Karpas-422 (cell line): ENCODE results near the gene LIMS2. TPM values are rescaled to one million over a fixed set of nuclear protein-coding genes. Genes with fewer than 3 reads are reported as not detected.
A peak's percentile ranks its signal among the peaks of the same experiment; 100 is the strongest.

Experiments used
- DNase-seq: peaks from one replicate; pipeline ENCODE4 v3.0.0-alpha.2; 2015
- H2AFZ ChIP-seq: fragments of 200-600 bp; sonication (generic); 2 replicates; pipeline ENCODE4 v1.6.1; 2014; ENCODE audit warnings: antibody characterized with exemption, low read length, mixed read lengths
- H3K27ac ChIP-seq: fragments of 200-600 bp; sonication (generic); 2 replicates; pipeline ENCODE4 v1.5.1; 2014; ENCODE audit warnings: mild to moderate bottlenecking, low read length, moderate library complexity
- H3K27me3 ChIP-seq: fragments of 200-600 bp; sonication (generic); 2 replicates; pipeline ENCODE4 v1.6.1; 2014; ENCODE audit warnings: low read length, mixed read lengths
- H3K36me3 ChIP-seq: fragments of 200-600 bp; sonication (generic); 2 replicates; pipeline ENCODE4 v1.6.1; 2014; ENCODE audit warnings: low read length, mixed read lengths; ENCODE audit not compliant: insufficient read depth
- H3K4me1 ChIP-seq: fragments of 200-600 bp; sonication (generic); 2 replicates; pipeline ENCODE4 v1.6.1; 2014; ENCODE audit warnings: mild to moderate bottlenecking, low read length, mixed read lengths
- H3K4me2 ChIP-seq: fragments of 200-600 bp; sonication (generic); 2 replicates; pipeline ENCODE4 v1.6.1; 2014; ENCODE audit warnings: low read length, low read depth, mild to moderate bottlenecking; ENCODE audit not compliant: poor library complexity, severe bottlenecking
- H3K4me3 ChIP-seq: fragments of 200-600 bp; sonication (generic); 2 replicates; pipeline ENCODE4 v1.5.1; 2014; ENCODE audit warnings: mild to moderate bottlenecking, antibody characterized with exemption, low read length, mixed read lengths
- H3K79me2 ChIP-seq: fragments of 200-600 bp; sonication (generic); 2 replicates; pipeline ENCODE4 v1.6.1; 2014; ENCODE audit warnings: mild to moderate bottlenecking, low read length, mixed read lengths
- H3K9ac ChIP-seq: fragments of 200-600 bp; sonication (generic); 2 replicates; pipeline ENCODE4 v1.6.0; 2014; ENCODE audit warnings: low read length
- H3K9me2 ChIP-seq: fragments of 200-600 bp; sonication (generic), shearing (Covaris generic); replicated peaks from 2 replicates; pipeline ENCODE4 v1.6.0; 2014; ENCODE audit warnings: mild to moderate bottlenecking, low read length, moderate library complexity; ENCODE audit not compliant: insufficient read depth
- H3K9me3 ChIP-seq: fragments of 300-700, 200-600 bp; sonication (generic); 2 replicates; pipeline ENCODE4 v1.6.1; 2014; ENCODE audit warnings: low read length, mixed read lengths
- H4K20me1 ChIP-seq: fragments of 200-600 bp; sonication (generic); 2 replicates; pipeline ENCODE4 v1.6.1; 2014; ENCODE audit warnings: mild to moderate bottlenecking, antibody characterized with exemption, low read length, low read depth; ENCODE audit not compliant: insufficient read depth
- total RNA-seq: library from RNA; depleted of rRNA; stranded (reverse); fragments of >200 nt; shearing (Covaris generic); gene quantifications from 2 replicates; pipeline ENCODE4 v1.2.3, GENCODE V29; 2014; ENCODE audit warnings: low replicate concordance

LIMS2 gene
- total RNA-seq, 1 experiment from 2014 or later = 0.56 TPM

- no peaks in the 10 kb centered on the region for H3K79me2 ChIP-seq
- H2AFZ ChIP-seq = no peak overlapping the region
- no peak overlapping the region for H3K27ac ChIP-seq
- no peaks in the 10 kb centered on the region for H3K27me3 ChIP-seq
- no peak overlapping the region for H3K4me2 ChIP-seq
- H4K20me1 ChIP-seq = no peaks in the 10 kb centered on the region
- H3K9ac ChIP-seq = no peak overlapping the region; the same call in 1 of the 2 replicates
- no peaks in the 10 kb centered on the region for H3K9me2 ChIP-seq
- peak; percentile 93 for DNase-seq
- H3K4me3 ChIP-seq = no peak overlapping the region
- H3K9me3 ChIP-seq = no peaks in the 10 kb centered on the region
- 0 out of 2 replicates have a peak, but pooled peaks cover 2% of the 10 kb centered on the region for H3K4me1 ChIP-seq
- no peaks in the 10 kb centered on the region for H3K36me3 ChIP-seq
Observed at GRCh38 chr2:127649684-127650040, 25.7 kb downstream of the LIMS2 start.

GRCh38 chr2:127649100-127649611, 26.2 kb downstream of the LIMS2 start:
- no peaks in the 10 kb centered on the region for H3K79me2 ChIP-seq
- H3K9ac ChIP-seq = no peak overlapping the region
- DNase-seq = no peak
- no peak overlapping the region for H3K4me2 ChIP-seq
- H3K9me3 ChIP-seq = no peaks in the 10 kb centered on the region
- no peaks in the 10 kb centered on the region for H4K20me1 ChIP-seq
- H3K4me1 ChIP-seq = 0 out of 2 replicates have a peak, but pooled peaks cover 2% of the 10 kb centered on the region
- H3K27me3 ChIP-seq = no peaks in the 10 kb centered on the region
- H3K36me3 ChIP-seq = no peaks in the 10 kb centered on the region
- H2AFZ ChIP-seq = no peak overlapping the region
- no peak overlapping the region for H3K27ac ChIP-seq
- H3K4me3 ChIP-seq = no peak overlapping the region
- no peaks in the 10 kb centered on the region for H3K9me2 ChIP-seq

- H3K9me3 ChIP-seq = no peaks in the 10 kb centered on the region
- H3K4me3 ChIP-seq = no peak overlapping the region
- no peaks in the 10 kb centered on the region for H3K27me3 ChIP-seq
- no peaks in the 10 kb centered on the region for H3K36me3 ChIP-seq
- no peaks in the 10 kb centered on the region for H4K20me1 ChIP-seq
- no peak overlapping the region for H3K9ac ChIP-seq
- no peak overlapping the region for H3K27ac ChIP-seq
- no peaks in the 10 kb centered on the region for H3K79me2 ChIP-seq
- no peak overlapping the region for H3K4me2 ChIP-seq
- DNase-seq = no peak
- H3K4me1 ChIP-seq = 0 out of 2 replicates have a peak, but pooled peaks cover 2% of the 10 kb centered on the region
- H3K9me2 ChIP-seq = no peaks in the 10 kb centered on the region
- no peak overlapping the region for H2AFZ ChIP-seq
Observed at GRCh38 chr2:127648321-127648720, 27.0 kb downstream of the LIMS2 start.

- H3K9ac ChIP-seq = no peak overlapping the region
- no peaks in the 10 kb centered on the region for H3K79me2 ChIP-seq
- H3K36me3 ChIP-seq = no peaks in the 10 kb centered on the region
- H3K27me3 ChIP-seq = no peaks in the 10 kb centered on the region
- no peaks in the 10 kb centered on the region for H4K20me1 ChIP-seq
- no peak overlapping the region for H3K4me3 ChIP-seq
- H3K9me3 ChIP-seq = no peaks in the 10 kb centered on the region
- H3K27ac ChIP-seq = no peak overlapping the region
- H3K4me1 ChIP-seq = 0 out of 2 replicates have a peak, but pooled peaks cover 2% of the 10 kb centered on the region
- no peaks in the 10 kb centered on the region for H3K9me2 ChIP-seq
- no peak for DNase-seq
- no peak overlapping the region for H2AFZ ChIP-seq
- no peak overlapping the region for H3K4me2 ChIP-seq
Observed at GRCh38 chr2:127647242-127648190, 27.8 kb downstream of the LIMS2 start.

- no peak overlapping the region for H3K27ac ChIP-seq
- no peaks in the 10 kb centered on the region for H3K36me3 ChIP-seq
- no peaks in the 10 kb centered on the region for H3K9me2 ChIP-seq
- H3K9me3 ChIP-seq = no peaks in the 10 kb centered on the region
- no peak overlapping the region for H3K4me3 ChIP-seq
- H3K4me1 ChIP-seq = peaks cover 5% of the 10 kb centered on the region
- H3K79me2 ChIP-seq = no peaks in the 10 kb centered on the region
- no peak for DNase-seq
- no peak overlapping the region for H2AFZ ChIP-seq
- no peaks in the 10 kb centered on the region for H3K27me3 ChIP-seq
- no peaks in the 10 kb centered on the region for H4K20me1 ChIP-seq
- no peak overlapping the region for H3K4me2 ChIP-seq
- no peak overlapping the region for H3K9ac ChIP-seq
Observed at GRCh38 chr2:127646487-127647241, 28.7 kb downstream of the LIMS2 start.

DNA sequence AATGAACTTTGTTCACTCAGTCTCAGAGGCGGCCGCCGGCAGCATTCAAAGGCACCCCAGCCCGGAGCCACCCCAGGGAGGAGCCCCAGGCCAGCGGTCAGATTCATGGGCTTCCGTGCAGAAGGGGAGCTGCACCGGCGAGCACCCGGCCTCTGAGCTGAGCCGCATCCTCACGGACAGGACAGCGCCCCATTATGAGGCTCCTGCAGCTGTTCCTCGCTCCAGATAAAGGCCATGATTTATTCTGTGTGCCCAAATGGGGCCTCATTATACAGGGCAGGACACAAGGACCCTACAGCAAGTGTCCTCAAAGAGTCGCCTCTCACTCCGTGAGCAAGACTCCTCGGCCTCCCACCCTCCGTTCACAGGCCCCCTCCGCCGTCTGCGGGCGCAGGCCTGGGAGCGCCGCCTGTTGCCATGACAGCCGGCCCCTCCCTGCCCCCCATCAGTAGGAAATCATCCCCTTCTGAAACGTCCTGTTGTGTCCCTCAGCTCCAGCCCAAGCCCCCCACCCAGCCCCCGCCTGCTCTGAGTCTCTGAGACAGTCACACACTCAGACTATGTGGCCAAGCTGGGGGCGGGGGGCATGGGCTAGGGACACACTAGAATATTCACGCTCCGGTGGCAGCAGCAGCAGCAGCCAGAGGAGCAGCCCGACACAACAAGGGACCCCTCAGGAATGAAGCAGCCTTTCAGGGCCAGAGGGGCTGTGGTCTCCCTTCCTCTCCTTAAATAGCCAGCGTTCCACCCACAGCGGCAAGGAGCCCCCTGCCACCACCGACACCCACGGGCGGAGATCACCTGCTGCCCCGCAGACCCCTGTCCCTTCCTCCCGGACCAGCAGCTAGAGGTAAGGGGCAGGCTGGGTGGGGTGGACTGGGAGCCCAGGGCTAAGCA, 29.7 kb downstream of the LIMS2 start, which contains the start of gene GPR17:
Gene GPR17, plus strand, starts transcription at position 759 of the 897 bp plus-strand sequence. CDS start 4,583 bp downstream, outside the sequence.
- Histone ChIP-seq H3K4me1 (peaks cover 8% of the 10 kb centered on the region), H3K27ac (no peak within 1 kb of the TSS), H3K79me2 (no peaks in the 10 kb centered on the region), H3K27me3 (no peaks in the 10 kb centered on the region), H3K4me2 (no peak within 1 kb of the TSS), H3K9ac (no peak within 1 kb of the TSS), H3K4me3 (no peak within 1 kb of the TSS), H3K36me3 (no peaks in the 10 kb centered on the region), H3K9me3 (no peaks in the 10 kb centered on the region), H4K20me1 (no peaks in the 10 kb centered on the region), H2AFZ (no peak within 1 kb of the TSS), H3K9me2 (no peaks in the 10 kb centered on the region)
- DNase-seq = no peak

DNA sequence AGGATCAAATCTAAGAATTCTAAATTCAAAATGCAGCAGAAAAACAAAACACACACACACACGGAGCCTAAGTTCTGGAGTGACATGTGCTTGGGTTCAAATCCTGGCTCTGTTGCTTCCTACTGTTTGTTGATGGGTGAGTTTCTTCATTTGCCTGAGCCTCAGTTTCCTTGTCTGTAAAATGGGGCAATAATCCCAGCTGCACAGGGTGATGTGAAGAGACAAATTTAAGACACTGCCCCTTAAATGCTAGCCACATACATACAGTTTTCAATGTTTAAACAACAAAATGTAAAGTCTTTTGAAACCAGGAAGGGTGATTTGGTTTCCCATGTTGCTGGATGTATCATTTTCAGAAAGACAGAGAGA, 30.3 kb downstream of the LIMS2 start:
- H3K27me3 ChIP-seq = no peaks in the 10 kb centered on the region
- no peak overlapping the region for H3K4me2 ChIP-seq
- H3K79me2 ChIP-seq = no peaks in the 10 kb centered on the region
- no peak overlapping the region for H3K4me3 ChIP-seq
- DNase-seq = no peak
- H3K9me2 ChIP-seq = no peaks in the 10 kb centered on the region
- H3K27ac ChIP-seq = no peak overlapping the region
- H3K9ac ChIP-seq = no peak overlapping the region
- H3K36me3 ChIP-seq = no peaks in the 10 kb centered on the region
- peaks cover 14% of the 10 kb centered on the region for H3K4me1 ChIP-seq
- H4K20me1 ChIP-seq = no peaks in the 10 kb centered on the region
- H2AFZ ChIP-seq = no peak overlapping the region
- H3K9me3 ChIP-seq = no peaks in the 10 kb centered on the region
